ENCODE measurements around the gene PDLIM5.

PDLIM5 gene

GRCh38 chr4:94603170-94603747 lies 151.5 kb downstream of the PDLIM5 start:
- Histone ChIP-seq H2BK15ac (ENCODE audit: low read depth, poor library complexity, severe bottlenecking) (peak overlapping the region; percentile 69), H3K4ac (ENCODE audit: low read depth in 1 of 2, low read length in 2 of 2) (no peak overlapping the region), H2BK120ac (ENCODE audit: low read depth, low read length) (no peak overlapping the region), H3K36me3 (ENCODE audit: control insufficient read depth in 1 of 2, insufficient read depth in 2 of 2, low read depth in 1 of 2, low read length in 2 of 2) (peaks cover 5 to 6% of the 10 kb centered on the region in 2 experiments), H3K4me2 (ENCODE audit: low read length, poor library complexity, severe bottlenecking) (no peak overlapping the region), H2BK5ac (ENCODE audit: low read depth, low read length, poor library complexity, severe bottlenecking) (no peak overlapping the region), H3K79me1 (replicated peaks; ENCODE audit: low read length, poor library complexity, severe bottlenecking) (peaks cover 14% of the 10 kb centered on the region), H3K4me1 (ENCODE audit: control insufficient read depth, insufficient read depth, low read depth, low read length) (peaks cover 4% of the 10 kb centered on the region), H3K23ac (ENCODE audit: low read length in 2 of 2) (peak overlapping the region in 1 of 2 experiments; percentile 9), H2BK12ac (ENCODE audit: low read length in 2 of 2) (no peak overlapping the region), H2AFZ (ENCODE audit: low read depth, low read length) (no peak overlapping the region), H4K91ac (ENCODE audit: low read length) (no peak overlapping the region), H3K9me3 (ENCODE audit: control insufficient read depth, low read length) (no peaks in the 10 kb centered on the region), H3K4me3 (ENCODE audit: insufficient read depth in 1 of 2, low read depth in 1 of 2, low read length in 2 of 2) (no peak overlapping the region), H3K9ac (ENCODE audit: low read length) (no peak overlapping the region), H3K27me3 (ENCODE audit: control insufficient read depth in 1 of 2, insufficient read depth in 1 of 2, low read length in 2 of 2) (no peaks in the 10 kb centered on the region), H3K18ac (ENCODE audit: low read depth in 1 of 2, low read length in 2 of 2) (no peak overlapping the region), H3K14ac (ENCODE audit: low read length in 2 of 2) (no peak overlapping the region), H4K8ac (ENCODE audit: low read length) (no peak overlapping the region), H2AK5ac (ENCODE audit: low read length, severe bottlenecking) (no peak overlapping the region), H3K27ac (ENCODE audit: low read length, poor library complexity, severe bottlenecking) (no peak overlapping the region)
- peak; percentile 80 for DNase-seq
- 86% methylated on average over 10 of the region's 10 CpGs for WGBS

DNA sequence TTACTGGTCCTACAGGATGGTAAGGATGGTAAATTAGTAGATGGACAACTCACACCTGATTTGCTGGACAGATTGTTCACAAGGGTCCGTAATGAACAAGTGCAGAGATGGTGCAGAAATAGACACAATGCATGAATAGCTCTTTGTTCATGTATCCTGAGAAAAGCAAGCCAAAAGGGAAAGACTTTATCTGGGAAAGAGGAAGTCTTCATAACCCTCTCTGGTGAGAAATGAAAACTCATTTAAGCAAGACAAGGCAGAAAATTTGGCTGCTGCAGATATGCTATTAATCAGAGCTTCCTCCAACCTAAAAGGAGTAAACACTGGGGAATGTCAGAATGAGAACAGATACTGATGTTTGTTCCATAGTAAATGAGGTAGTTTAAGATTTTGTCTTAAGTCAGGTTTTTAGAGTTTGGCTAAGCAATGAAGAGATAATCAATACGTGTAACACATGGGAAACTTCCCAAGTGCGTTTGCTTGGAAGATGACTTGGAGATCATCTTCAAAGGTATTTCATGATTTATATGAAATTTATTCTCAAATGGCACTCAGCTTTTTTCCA lies 153.6 kb downstream of the PDLIM5 start:
- WGBS: 97% methylated on average over 1 of the region's 3 CpGs
- H3K9me3 ChIP-seq (ENCODE audit: control insufficient read depth, low read length): no peaks in the 10 kb centered on the region
- H3K9ac ChIP-seq (ENCODE audit: low read length): no peak overlapping the region
- no peak overlapping the region for H2AK5ac ChIP-seq (ENCODE audit: low read length, severe bottlenecking)
- no peak overlapping the region for H2BK5ac ChIP-seq (ENCODE audit: low read depth, low read length, poor library complexity, severe bottlenecking)
- no peak overlapping the region for H3K14ac ChIP-seq (ENCODE audit: low read length in 2 of 2)
- H3K23ac ChIP-seq (ENCODE audit: low read length in 2 of 2): no peak overlapping the region
- H4K91ac ChIP-seq (ENCODE audit: low read length): no peak overlapping the region
- no peak overlapping the region for H2BK120ac ChIP-seq (ENCODE audit: low read depth, low read length)
- peaks cover 4% of the 10 kb centered on the region for H3K4me1 ChIP-seq (ENCODE audit: control insufficient read depth, insufficient read depth, low read depth, low read length)
- H3K4me2 ChIP-seq (ENCODE audit: low read length, poor library complexity, severe bottlenecking): no peak overlapping the region
- peaks cover 14% of the 10 kb centered on the region for H3K79me1 ChIP-seq (replicated peaks; ENCODE audit: low read length, poor library complexity, severe bottlenecking)
- no peaks in the 10 kb centered on the region for H3K27me3 ChIP-seq (ENCODE audit: control insufficient read depth in 1 of 2, insufficient read depth in 1 of 2, low read length in 2 of 2)
- no peak overlapping the region for H4K8ac ChIP-seq (ENCODE audit: low read length)
- no peak overlapping the region for H2BK15ac ChIP-seq (ENCODE audit: low read depth, poor library complexity, severe bottlenecking)
- H2AFZ ChIP-seq (ENCODE audit: low read depth, low read length): no peak overlapping the region
- DNase-seq: no peak
- H2BK12ac ChIP-seq (ENCODE audit: low read length in 2 of 2): no peak overlapping the region
- no peak overlapping the region for H3K4ac ChIP-seq (ENCODE audit: low read depth in 1 of 2, low read length in 2 of 2)
- H3K36me3 ChIP-seq (ENCODE audit: control insufficient read depth in 1 of 2, insufficient read depth in 2 of 2, low read depth in 1 of 2, low read length in 2 of 2): peaks cover 5 to 8% of the 10 kb centered on the region in 2 experiments
- no peak overlapping the region for H3K4me3 ChIP-seq (ENCODE audit: insufficient read depth in 1 of 2, low read depth in 1 of 2, low read length in 2 of 2)
- no peak overlapping the region for H3K18ac ChIP-seq (ENCODE audit: low read depth in 1 of 2, low read length in 2 of 2)
- no peak overlapping the region for H3K27ac ChIP-seq (ENCODE audit: low read length, poor library complexity, severe bottlenecking)

GRCh38 chr4:94610145-94610544 lies 158.4 kb downstream of the PDLIM5 start:
- Histone ChIP-seq H3K18ac (ENCODE audit: low read depth in 1 of 2, low read length in 2 of 2) (no peak overlapping the region), H3K36me3 (ENCODE audit: control insufficient read depth in 1 of 2, insufficient read depth in 2 of 2, low read depth in 1 of 2, low read length in 2 of 2) (peaks cover 0 to 14% of the 10 kb centered on the region in 2 experiments), H4K8ac (ENCODE audit: low read length) (no peak overlapping the region), H3K14ac (ENCODE audit: low read length in 2 of 2) (no peak overlapping the region), H4K91ac (ENCODE audit: low read length) (no peak overlapping the region), H3K23ac (ENCODE audit: low read length in 2 of 2) (no peak overlapping the region), H2BK12ac (ENCODE audit: low read length in 2 of 2) (peak overlapping the region in 1 of 2 experiments; percentile 31), H2BK15ac (ENCODE audit: low read depth, poor library complexity, severe bottlenecking) (no peak overlapping the region), H2BK5ac (ENCODE audit: low read depth, low read length, poor library complexity, severe bottlenecking) (no peak overlapping the region), H3K4me2 (ENCODE audit: low read length, poor library complexity, severe bottlenecking) (no peak overlapping the region), H2AK5ac (ENCODE audit: low read length, severe bottlenecking) (no peak overlapping the region), H3K27me3 (ENCODE audit: control insufficient read depth in 1 of 2, insufficient read depth in 1 of 2, low read length in 2 of 2) (no peaks in the 10 kb centered on the region), H3K9me3 (ENCODE audit: control insufficient read depth, low read length) (no peaks in the 10 kb centered on the region), H3K9ac (ENCODE audit: low read length) (no peak overlapping the region), H3K27ac (ENCODE audit: low read length, poor library complexity, severe bottlenecking) (no peak overlapping the region), H3K4me1 (ENCODE audit: control insufficient read depth, insufficient read depth, low read depth, low read length) (no peaks in the 10 kb centered on the region), H3K4me3 (ENCODE audit: insufficient read depth in 1 of 2, low read depth in 1 of 2, low read length in 2 of 2) (no peak overlapping the region), H3K79me1 (replicated peaks; ENCODE audit: low read length, poor library complexity, severe bottlenecking) (peaks cover 8% of the 10 kb centered on the region), H3K4ac (ENCODE audit: low read depth in 1 of 2, low read length in 2 of 2) (no peak overlapping the region), H2BK120ac (ENCODE audit: low read depth, low read length) (no peak overlapping the region), H2AFZ (ENCODE audit: low read depth, low read length) (no peak overlapping the region)
- WGBS: 91% methylated on average over 5 of the region's 6 CpGs
- no peak for DNase-seq

DNA sequence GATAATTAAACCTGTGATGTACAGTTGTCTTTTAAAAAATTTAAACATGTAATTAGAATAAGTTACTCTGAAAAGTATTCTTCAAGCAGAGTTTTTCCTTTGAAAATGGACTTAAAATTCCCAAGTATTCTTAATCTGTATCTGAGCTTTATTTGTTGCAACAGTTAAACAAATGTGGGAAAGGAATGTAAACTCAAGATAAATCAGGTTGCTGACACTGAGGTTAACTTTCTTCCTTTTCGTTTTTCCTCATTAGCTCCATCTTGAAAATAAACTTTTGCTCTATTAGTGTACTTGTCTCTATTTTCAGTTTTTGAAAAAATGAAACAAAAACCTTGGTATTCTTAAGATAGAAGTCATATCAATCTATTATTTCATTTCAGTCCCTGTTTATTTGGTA lies 161.5 kb downstream of the PDLIM5 start:
- no peaks in the 10 kb centered on the region for H3K4me1 ChIP-seq (ENCODE audit: control insufficient read depth, insufficient read depth, low read depth, low read length)
- H4K8ac ChIP-seq (ENCODE audit: low read length): no peak overlapping the region
- H2BK15ac ChIP-seq (ENCODE audit: low read depth, poor library complexity, severe bottlenecking): no peak overlapping the region
- H3K36me3 ChIP-seq (ENCODE audit: control insufficient read depth in 1 of 2, insufficient read depth in 2 of 2, low read depth in 1 of 2, low read length in 2 of 2): peaks cover 4 to 20% of the 10 kb centered on the region in 2 experiments
- no peaks in the 10 kb centered on the region for H3K9me3 ChIP-seq (ENCODE audit: control insufficient read depth, low read length)
- H3K23ac ChIP-seq (ENCODE audit: low read length in 2 of 2): no peak overlapping the region
- no peak overlapping the region for H3K9ac ChIP-seq (ENCODE audit: low read length)
- no peaks in the 10 kb centered on the region for H3K27me3 ChIP-seq (ENCODE audit: control insufficient read depth in 1 of 2, insufficient read depth in 1 of 2, low read length in 2 of 2)
- no peak overlapping the region for H2BK120ac ChIP-seq (ENCODE audit: low read depth, low read length)
- peaks cover 6% of the 10 kb centered on the region for H3K79me1 ChIP-seq (replicated peaks; ENCODE audit: low read length, poor library complexity, severe bottlenecking)
- no peak overlapping the region for H3K27ac ChIP-seq (ENCODE audit: low read length, poor library complexity, severe bottlenecking)
- H2BK12ac ChIP-seq (ENCODE audit: low read length in 2 of 2): no peak overlapping the region
- no peak overlapping the region for H2BK5ac ChIP-seq (ENCODE audit: low read depth, low read length, poor library complexity, severe bottlenecking)
- H3K4ac ChIP-seq (ENCODE audit: low read depth in 1 of 2, low read length in 2 of 2): no peak overlapping the region
- no CpG with 5 or more reads among the region's 1 CpG for WGBS
- no peak overlapping the region for H3K4me3 ChIP-seq (ENCODE audit: insufficient read depth in 1 of 2, low read depth in 1 of 2, low read length in 2 of 2)
- H2AK5ac ChIP-seq (ENCODE audit: low read length, severe bottlenecking): no peak overlapping the region
- H2AFZ ChIP-seq (ENCODE audit: low read depth, low read length): no peak overlapping the region
- no peak overlapping the region for H3K4me2 ChIP-seq (ENCODE audit: low read length, poor library complexity, severe bottlenecking)
- H3K18ac ChIP-seq (ENCODE audit: low read depth in 1 of 2, low read length in 2 of 2): no peak overlapping the region
- H3K14ac ChIP-seq (ENCODE audit: low read length in 2 of 2): no peak overlapping the region
- no peak overlapping the region for H4K91ac ChIP-seq (ENCODE audit: low read length)
- peak; percentile 66 for DNase-seq

All from mesenchymal stem cell (in vitro differentiated cells and primary cell).